Astrocyte (in vitro differentiated cells and primary cell): Measurements from ENCODE around the gene TIMM22. TPM values are rescaled to one million over a fixed set of nuclear protein-coding genes. Genes with fewer than 3 reads are reported as not detected.

Source experiments
- DNase-seq: peaks from one replicate; pipeline ENCODE4 v3.0.0-alpha.2; 2010; ENCODE audit warnings: low read depth
- FAIRE-seq: peaks from 2 replicates; lab custom pipeline; 2011; peaks lifted over from hg19 to GRCh38; lab: Jason Lieb, UNC
- H2AFZ ChIP-seq: 2 replicates; pipeline ENCODE4 v1.6.0; 2012; ENCODE audit warnings: low read depth, low read length, inconsistent platforms
- H3K27ac ChIP-seq: 2 replicates; pipeline ENCODE4 v1.5.1; 2011; ENCODE audit warnings: low read depth, low read length, inconsistent platforms
- H3K27me3 ChIP-seq: 2 replicates; pipeline ENCODE4 v1.6.0; 2011; ENCODE audit warnings: low read length, inconsistent platforms; ENCODE audit not compliant: insufficient read depth
- H3K36me3 ChIP-seq: 2 replicates; pipeline ENCODE4 v1.5.1; 2011; ENCODE audit warnings: low read length, inconsistent platforms; ENCODE audit not compliant: insufficient read depth
- H3K4me1 ChIP-seq: 2 replicates; pipeline ENCODE4 v1.5.1; 2011; ENCODE audit warnings: low read length, inconsistent platforms; ENCODE audit not compliant: insufficient read depth
- H3K4me2 ChIP-seq: 2 replicates; pipeline ENCODE4 v1.6.0; 2012; ENCODE audit warnings: low read length, inconsistent platforms
- H3K4me3 ChIP-seq: 2 replicates; pipeline ENCODE4 v1.5.1; 2011; ENCODE audit warnings: low read depth, mild to moderate bottlenecking, low read length, inconsistent platforms; ENCODE audit not compliant: insufficient read depth
- H3K79me2 ChIP-seq: 2 replicates; pipeline ENCODE4 v1.6.0; 2012; ENCODE audit warnings: mild to moderate bottlenecking, low read length, inconsistent platforms; ENCODE audit not compliant: insufficient read depth
- H3K9ac ChIP-seq: 2 replicates; pipeline ENCODE4 v1.6.0; 2012; ENCODE audit warnings: mild to moderate bottlenecking, low read length, inconsistent platforms
- H3K9me3 ChIP-seq: 2 replicates; pipeline ENCODE4 v1.5.1; 2012; ENCODE audit warnings: low read depth, mild to moderate bottlenecking, low read length, inconsistent platforms; ENCODE audit not compliant: insufficient read depth
- H4K20me1 ChIP-seq: 2 replicates; pipeline ENCODE4 v1.6.0; 2012; ENCODE audit warnings: low read length, inconsistent platforms; ENCODE audit not compliant: insufficient read depth
- H3K27ac Mint-ChIP-seq: one replicate; pipeline ENCODE4 v1.8.0; 2021; ENCODE audit warnings: mild to moderate bottlenecking, mixed read lengths; ENCODE audit not compliant: unreplicated experiment
- H3K27me3 Mint-ChIP-seq: one replicate; pipeline ENCODE4 v1.8.0; 2021; ENCODE audit warnings: low read depth, mixed read lengths; ENCODE audit not compliant: unreplicated experiment
- H3K36me3 Mint-ChIP-seq: one replicate; pipeline ENCODE4 v1.8.0; 2021; ENCODE audit warnings: low read depth, mixed read lengths; ENCODE audit not compliant: unreplicated experiment
- H3K4me1 Mint-ChIP-seq: one replicate; pipeline ENCODE4 v1.8.0; 2021; ENCODE audit warnings: low read depth, mixed read lengths; ENCODE audit not compliant: unreplicated experiment
- H3K4me3 Mint-ChIP-seq: one replicate; pipeline ENCODE4 v1.8.0; 2021; ENCODE audit warnings: mild to moderate bottlenecking, moderate library complexity, mixed read lengths; ENCODE audit not compliant: unreplicated experiment
- H3K9me3 Mint-ChIP-seq: one replicate; pipeline ENCODE4 v1.8.0; 2021; ENCODE audit warnings: mild to moderate bottlenecking, mixed read lengths; ENCODE audit not compliant: unreplicated experiment
- EZH2 ChIP-seq: IDR thresholded peaks from 2 replicates; pipeline ENCODE4 v1.6.1; 2012; ENCODE audit warnings: mild to moderate bottlenecking, low read length, inconsistent platforms; ENCODE audit not compliant: insufficient read depth
- total RNA-seq: library from RNA; stranded (reverse); gene quantifications from 2 replicates; pipeline ENCODE4 v1.2.1, GENCODE V29; 2021
- TF ChIP-seq, protein P1 (sequence below): IDR thresholded peaks from 2 replicates; pipeline ENCODE4 v1.5.1; 2011; ENCODE audit warnings: low read depth, mild to moderate bottlenecking, inconsistent platforms, low read length, moderate library complexity; ENCODE audit not compliant: insufficient read depth

The TIMM22 gene
- total RNA-seq, 1 donor from 2014 or later: 20.0 TPM

DNA sequence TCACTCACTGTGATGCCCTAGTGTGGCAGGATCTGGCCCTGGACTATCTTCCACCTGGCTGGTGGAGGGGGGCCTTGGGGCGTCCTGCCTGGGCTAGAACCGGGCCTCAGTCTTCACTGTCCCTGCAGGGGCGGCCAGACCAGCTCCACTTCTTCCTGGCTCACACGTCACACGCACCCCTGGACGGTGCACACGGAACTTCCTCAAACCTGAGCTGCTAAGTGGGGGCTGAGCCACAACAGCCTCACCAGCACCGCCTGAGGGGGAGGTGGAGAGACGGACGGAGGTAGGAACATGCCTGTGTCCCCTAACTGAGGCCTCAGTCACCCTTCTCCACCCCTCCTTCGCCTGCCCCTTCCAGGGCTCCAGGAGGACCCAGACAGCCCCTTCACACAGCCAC is 36.6 kb downstream of the TIMM22 start:
- H3K27me3 ChIP-seq: no peaks in the 10 kb centered on the region
- peaks cover 2% of the 10 kb centered on the region for H3K27me3 Mint-ChIP-seq
- no peak overlapping the region for H3K4me2 ChIP-seq
- peaks cover 10% of the 10 kb centered on the region for H3K36me3 Mint-ChIP-seq
- peaks cover 86% of the 10 kb centered on the region for H4K20me1 ChIP-seq
- H3K4me3 Mint-ChIP-seq: no peak overlapping the region
- H3K4me1 Mint-ChIP-seq: peaks cover 8% of the 10 kb centered on the region
- H3K4me3 ChIP-seq: no peak overlapping the region
- H3K9ac ChIP-seq: no peak overlapping the region
- peak overlapping the region; percentile 18 for H3K27ac Mint-ChIP-seq
- H3K4me1 ChIP-seq: peaks cover 12% of the 10 kb centered on the region
- no peaks in the 10 kb centered on the region for H3K9me3 Mint-ChIP-seq
- H3K9me3 ChIP-seq: no peaks in the 10 kb centered on the region
- H3K27ac ChIP-seq: no peak overlapping the region
- FAIRE-seq (no peak), DNase-seq (no peak)
- TF ChIP-seq EZH2: no peak
- TF ChIP-seq, protein P1, sequence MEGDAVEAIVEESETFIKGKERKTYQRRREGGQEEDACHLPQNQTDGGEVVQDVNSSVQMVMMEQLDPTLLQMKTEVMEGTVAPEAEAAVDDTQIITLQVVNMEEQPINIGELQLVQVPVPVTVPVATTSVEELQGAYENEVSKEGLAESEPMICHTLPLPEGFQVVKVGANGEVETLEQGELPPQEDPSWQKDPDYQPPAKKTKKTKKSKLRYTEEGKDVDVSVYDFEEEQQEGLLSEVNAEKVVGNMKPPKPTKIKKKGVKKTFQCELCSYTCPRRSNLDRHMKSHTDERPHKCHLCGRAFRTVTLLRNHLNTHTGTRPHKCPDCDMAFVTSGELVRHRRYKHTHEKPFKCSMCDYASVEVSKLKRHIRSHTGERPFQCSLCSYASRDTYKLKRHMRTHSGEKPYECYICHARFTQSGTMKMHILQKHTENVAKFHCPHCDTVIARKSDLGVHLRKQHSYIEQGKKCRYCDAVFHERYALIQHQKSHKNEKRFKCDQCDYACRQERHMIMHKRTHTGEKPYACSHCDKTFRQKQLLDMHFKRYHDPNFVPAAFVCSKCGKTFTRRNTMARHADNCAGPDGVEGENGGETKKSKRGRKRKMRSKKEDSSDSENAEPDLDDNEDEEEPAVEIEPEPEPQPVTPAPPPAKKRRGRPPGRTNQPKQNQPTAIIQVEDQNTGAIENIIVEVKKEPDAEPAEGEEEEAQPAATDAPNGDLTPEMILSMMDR: no peak
- H2AFZ ChIP-seq: no peak overlapping the region
- no peaks in the 10 kb centered on the region for H3K79me2 ChIP-seq
- H3K36me3 ChIP-seq: no peaks in the 10 kb centered on the region

DNA sequence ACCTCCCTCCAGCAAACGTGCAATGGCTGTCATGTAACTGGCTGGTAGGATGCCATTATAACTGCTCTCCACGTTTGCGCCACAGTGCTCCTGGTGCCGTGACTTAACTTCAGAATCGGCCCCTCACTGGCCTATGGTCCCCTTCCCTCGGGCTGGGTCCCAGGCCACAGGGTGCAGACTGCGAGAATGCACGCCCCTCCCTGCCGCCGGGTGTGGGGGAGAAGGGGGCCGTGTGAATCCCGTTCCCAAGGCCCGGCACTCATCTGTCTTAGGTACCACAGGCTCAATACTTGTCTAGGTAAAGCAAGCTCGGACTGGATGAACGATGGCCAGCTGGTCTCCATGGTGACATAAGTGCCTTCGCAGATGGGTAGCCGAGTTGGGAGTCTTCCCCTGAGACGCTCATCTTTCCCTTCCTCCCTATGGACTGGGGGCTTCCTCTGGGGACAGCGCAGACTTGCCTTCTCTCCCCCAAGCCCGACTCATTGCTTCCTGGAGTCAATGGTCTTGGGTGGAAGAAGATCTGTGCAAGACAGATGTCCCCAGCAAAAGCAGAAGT is 37.8 kb downstream of the TIMM22 start:
- H3K4me1 Mint-ChIP-seq: no peaks in the 10 kb centered on the region
- H3K27me3 Mint-ChIP-seq: no peaks in the 10 kb centered on the region
- H3K4me3 Mint-ChIP-seq: no peak overlapping the region
- Histone ChIP-seq H3K9ac (no peak overlapping the region), H3K79me2 (no peaks in the 10 kb centered on the region), H3K4me3 (no peak overlapping the region), H3K36me3 (no peaks in the 10 kb centered on the region), H3K27ac (no peak overlapping the region), H2AFZ (no peak overlapping the region), H3K27me3 (no peaks in the 10 kb centered on the region), H4K20me1 (peaks cover 84% of the 10 kb centered on the region), H3K4me1 (no peaks in the 10 kb centered on the region), H3K4me2 (no peak overlapping the region), H3K9me3 (no peaks in the 10 kb centered on the region)
- TF ChIP-seq, protein P1: no peak
- TF ChIP-seq EZH2: no peak
- no peak overlapping the region for H3K27ac Mint-ChIP-seq
- H3K36me3 Mint-ChIP-seq: peaks cover 8% of the 10 kb centered on the region
- no peak for FAIRE-seq
- H3K9me3 Mint-ChIP-seq: no peaks in the 10 kb centered on the region
- no peak for DNase-seq

DNA sequence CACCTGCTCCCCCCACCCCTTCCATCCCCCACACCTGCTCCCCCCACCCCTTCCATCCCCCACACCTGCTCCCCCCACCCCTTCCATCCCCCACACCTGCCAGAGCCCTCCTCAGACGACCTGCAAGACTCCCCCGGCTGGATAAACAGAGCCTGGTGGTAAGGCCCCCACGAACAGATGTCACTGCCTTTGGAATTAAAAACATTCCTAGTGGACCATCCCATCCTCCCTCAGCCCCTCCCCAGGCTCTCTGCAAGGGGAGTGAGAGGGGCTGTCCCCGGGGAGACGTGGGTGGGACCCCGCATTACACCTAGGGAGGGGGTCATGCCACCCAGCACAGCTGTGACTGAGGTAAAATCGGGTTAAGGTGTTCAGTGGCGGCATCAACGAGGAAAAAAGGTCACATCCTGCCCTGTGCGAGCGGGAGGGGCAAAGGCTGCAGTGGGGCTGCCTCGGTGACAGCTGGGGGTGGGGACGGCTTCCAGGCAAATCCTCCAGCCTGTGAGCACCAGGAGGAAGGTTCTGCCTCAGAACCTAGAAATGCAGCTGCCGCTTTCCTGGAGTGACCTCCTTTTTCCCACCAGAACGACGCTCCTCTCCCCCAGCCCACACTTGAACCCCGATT is 38.7 kb downstream of the TIMM22 start:
- FAIRE-seq (no peak), DNase-seq (no peak)
- no peaks in the 10 kb centered on the region for H3K4me1 Mint-ChIP-seq
- TF ChIP-seq EZH2: no peak
- TF ChIP-seq, protein P1: no peak
- H3K9me3 ChIP-seq: no peaks in the 10 kb centered on the region
- no peaks in the 10 kb centered on the region for H3K27me3 Mint-ChIP-seq
- peaks cover 8% of the 10 kb centered on the region for H3K36me3 Mint-ChIP-seq
- H3K27ac Mint-ChIP-seq: no peak overlapping the region
- no peak overlapping the region for H3K27ac ChIP-seq
- H3K36me3 ChIP-seq: no peaks in the 10 kb centered on the region
- no peak overlapping the region for H3K4me3 Mint-ChIP-seq
- no peak overlapping the region for H3K9ac ChIP-seq
- H3K4me1 ChIP-seq: no peaks in the 10 kb centered on the region
- peaks cover 79% of the 10 kb centered on the region for H4K20me1 ChIP-seq
- no peaks in the 10 kb centered on the region for H3K79me2 ChIP-seq
- no peak overlapping the region for H2AFZ ChIP-seq
- H3K4me2 ChIP-seq: no peak overlapping the region
- no peaks in the 10 kb centered on the region for H3K27me3 ChIP-seq
- no peak overlapping the region for H3K4me3 ChIP-seq
- no peaks in the 10 kb centered on the region for H3K9me3 Mint-ChIP-seq
